Glomerular visceral epithelial cell (primary cell): ENCODE results near the gene LGALS9C.
"Not testable (repeated sequence)": the region's sequence is repeated elsewhere in the genome, so short reads cannot be mapped to it uniquely, and the experiment has no call there.

ENCODE experiments used
- DNase-seq: peaks from one replicate; pipeline ENCODE4 v3.0.0-alpha.2; 2016; ENCODE audit errors: extremely low spot score

LGALS9C gene

DNA sequence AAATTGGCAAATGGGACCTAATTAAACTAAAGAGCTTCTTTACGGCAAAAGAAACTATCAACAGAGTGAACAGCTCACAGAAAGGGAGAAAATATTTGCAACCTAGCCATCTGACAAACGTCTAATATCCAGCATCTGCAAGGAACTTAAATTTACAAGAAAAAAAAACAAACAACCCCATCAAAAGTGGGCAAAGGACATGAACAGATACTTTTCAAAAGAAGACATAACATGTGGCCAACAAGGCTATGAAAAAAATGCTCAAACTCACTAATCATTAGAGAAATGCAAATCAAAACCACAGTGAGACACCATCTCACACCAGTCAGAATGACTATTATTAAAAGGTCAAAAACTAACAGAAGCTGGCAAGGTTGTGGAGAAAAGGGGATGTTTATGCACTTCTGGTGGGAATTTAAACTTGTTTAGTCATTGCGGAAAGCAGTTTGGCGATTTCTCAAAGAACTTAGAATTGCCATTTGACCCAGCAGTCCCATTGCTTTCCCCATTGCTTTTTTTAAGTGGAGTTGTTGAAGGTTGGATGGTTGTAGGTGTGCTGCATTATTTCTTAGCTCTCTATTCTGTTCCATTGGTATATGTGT lies 52.4 kb downstream of the LGALS9C start:
- DNase-seq, result not testable (repeated sequence)

DNA sequence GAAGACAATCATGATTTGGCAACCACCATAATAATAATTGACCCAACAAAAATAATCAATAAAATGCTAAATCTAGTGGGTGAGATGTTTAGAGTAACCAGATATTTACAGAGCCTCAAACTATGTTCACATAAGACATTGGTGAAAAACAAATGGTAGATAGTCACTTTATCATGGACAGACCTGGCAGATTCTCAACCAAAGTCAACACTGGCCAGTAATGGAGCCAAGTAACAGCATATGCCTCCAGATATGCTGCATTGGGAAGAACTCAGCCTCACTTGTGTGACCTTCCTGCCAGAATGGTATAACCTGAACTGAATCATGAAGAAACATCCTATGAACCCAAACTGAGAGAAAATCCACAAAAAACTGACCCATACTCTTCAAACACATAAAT lies 53.8 kb downstream of the LGALS9C start:
- DNase-seq, result not testable (repeated sequence)

DNA sequence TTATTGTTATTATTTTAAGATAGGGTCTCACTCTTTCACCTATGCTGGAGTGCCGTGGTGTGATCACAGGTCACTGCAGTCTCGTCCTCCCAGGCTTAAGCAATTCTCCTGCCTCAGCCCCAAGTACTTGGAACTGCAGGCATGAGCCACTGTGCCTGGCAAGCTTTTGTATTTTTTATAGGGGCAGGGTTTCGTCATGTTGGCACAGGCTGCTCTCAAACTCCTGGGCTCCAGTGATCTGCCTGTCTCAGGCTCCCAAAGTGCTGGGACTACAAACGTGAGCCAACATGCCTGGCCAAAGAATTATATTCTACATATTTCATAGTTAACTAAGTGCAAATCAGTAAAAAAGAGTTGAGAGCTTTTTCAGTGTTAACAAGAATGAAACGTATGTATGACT lies 65.6 kb downstream of the LGALS9C start:
- not testable (repeated sequence) for DNase-seq

DNA sequence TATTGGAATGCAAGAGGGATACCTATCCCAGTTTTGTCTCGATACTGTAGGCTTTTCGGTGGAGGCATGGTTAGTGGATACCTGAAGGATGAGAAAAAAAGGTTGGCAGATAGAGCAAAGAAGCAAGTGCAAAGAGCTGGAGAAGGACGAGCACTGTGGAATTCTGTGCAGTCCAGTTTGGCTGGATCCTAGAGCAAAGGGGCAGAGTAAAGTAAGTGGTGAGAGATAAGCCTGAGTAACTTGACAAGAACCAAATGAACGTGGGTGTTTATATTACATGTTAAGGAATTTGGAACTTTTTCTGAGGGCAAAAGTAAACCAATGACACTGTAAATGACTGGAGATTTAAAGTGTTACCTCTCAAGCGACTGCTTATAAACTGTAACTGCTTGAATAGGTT lies 66.3 kb downstream of the LGALS9C start:
- not testable (repeated sequence) for DNase-seq
